Parathyroid adenoma (tissue), 2 donors: ENCODE measurements around the gene DTNA.

ENCODE experiments used
- H2AFZ ChIP-seq: fragments of 300-600 bp; sonication (generic); one replicate; pipeline ENCODE4 v1.7.0; 2017; ENCODE audit warnings: antibody characterized with exemption, mild to moderate bottlenecking
- H3K27ac ChIP-seq: fragments of 300-600 bp; sonication (generic); one replicate; pipeline ENCODE4 v1.7.0; 2017
- H3K27me3 ChIP-seq: fragments of 300-600 bp; sonication (generic); one replicate; pipeline ENCODE4 v1.7.0; 2017; ENCODE audit warnings: low read length; ENCODE audit not compliant: control insufficient read depth, insufficient read depth
- H3K36me3 ChIP-seq: fragments of 300-600 bp; sonication (generic); one replicate; pipeline ENCODE4 v1.7.0; 2017; ENCODE audit warnings: low read length; ENCODE audit not compliant: control insufficient read depth, insufficient read depth
- H3K4me1 ChIP-seq: fragments of 300-600 bp; sonication (generic); one replicate; pipeline ENCODE4 v1.7.0; 2017; ENCODE audit warnings: control low read depth
- H3K4me2 ChIP-seq: fragments of 300-600 bp; sonication (generic); one replicate; pipeline ENCODE4 v1.7.0; 2017; ENCODE audit warnings: low read length
- H3K4me3 ChIP-seq: fragments of 300-600 bp; sonication (generic); one replicate; pipeline ENCODE4 v1.7.0; 2017; ENCODE audit warnings: low read depth, low read length
- H3K79me2 ChIP-seq: fragments of 300-600 bp; sonication (generic); one replicate; pipeline ENCODE4 v1.7.0; 2017; ENCODE audit warnings: control low read depth
- H3K9ac ChIP-seq: fragments of 300-600 bp; sonication (generic); one replicate; pipeline ENCODE4 v1.7.0; 2017; ENCODE audit warnings: mild to moderate bottlenecking
- H3K9me3 ChIP-seq: fragments of 300-600 bp; sonication (generic); one replicate; pipeline ENCODE4 v1.7.0; 2017; ENCODE audit warnings: low read length; ENCODE audit not compliant: control insufficient read depth
- CTCF ChIP-seq: fragments of 300-600 bp; sonication (generic); IDR thresholded peaks from one replicate; pipeline ENCODE4 v1.7.0; 2017; ENCODE audit warnings: antibody characterized with exemption, mild to moderate bottlenecking
- donor health status: primary hyperparathyroidism.

The DTNA gene

GRCh38 chr18:34864836-34865497, 154.9 kb downstream of the DTNA start:
- no peaks in the 10 kb centered on the region for H3K79me2 ChIP-seq
- no peak for TF ChIP-seq CTCF
- H3K27ac ChIP-seq, result no peak overlapping the region
- H3K4me3 ChIP-seq, result no peak overlapping the region
- H3K4me2 ChIP-seq, result no peak overlapping the region
- no peaks in the 10 kb centered on the region for H3K27me3 ChIP-seq
- no peak overlapping the region for H2AFZ ChIP-seq
- no peaks in the 10 kb centered on the region for H3K4me1 ChIP-seq
- no peaks in the 10 kb centered on the region for H3K9me3 ChIP-seq
- no peak overlapping the region for H3K9ac ChIP-seq
- no peaks in the 10 kb centered on the region for H3K36me3 ChIP-seq

GRCh38 chr18:34866310-34866709, 156.2 kb downstream of the DTNA start:
- Histone ChIP-seq H2AFZ (no peak overlapping the region), H3K27ac (no peak overlapping the region), H3K4me1 (no peaks in the 10 kb centered on the region), H3K36me3 (no peaks in the 10 kb centered on the region), H3K4me2 (no peak overlapping the region), H3K79me2 (no peaks in the 10 kb centered on the region), H3K9me3 (no peaks in the 10 kb centered on the region), H3K27me3 (no peaks in the 10 kb centered on the region), H3K4me3 (no peak overlapping the region), H3K9ac (no peak overlapping the region)
- TF ChIP-seq CTCF, result no peak

- Histone ChIP-seq H3K79me2 (no peaks in the 10 kb centered on the region), H2AFZ (no peak overlapping the region), H3K9me3 (no peaks in the 10 kb centered on the region), H3K4me3 (no peak overlapping the region), H3K4me2 (no peak overlapping the region), H3K9ac (no peak overlapping the region), H3K27ac (no peak overlapping the region), H3K27me3 (no peaks in the 10 kb centered on the region), H3K36me3 (no peaks in the 10 kb centered on the region), H3K4me1 (no peaks in the 10 kb centered on the region)
- no peak for TF ChIP-seq CTCF
Observed at GRCh38 chr18:34866739-34867138, 156.6 kb downstream of the DTNA start.

GRCh38 chr18:34867520-34867919, 157.4 kb downstream of the DTNA start:
- no peaks in the 10 kb centered on the region for H3K9me3 ChIP-seq
- H3K27me3 ChIP-seq, result no peaks in the 10 kb centered on the region
- H3K36me3 ChIP-seq, result no peaks in the 10 kb centered on the region
- no peaks in the 10 kb centered on the region for H3K4me1 ChIP-seq
- H3K79me2 ChIP-seq, result no peaks in the 10 kb centered on the region
- H3K4me2 ChIP-seq, result no peak overlapping the region
- no peak overlapping the region for H3K4me3 ChIP-seq
- H2AFZ ChIP-seq, result no peak overlapping the region
- H3K9ac ChIP-seq, result no peak overlapping the region
- no peak for TF ChIP-seq CTCF
- no peak overlapping the region for H3K27ac ChIP-seq

GRCh38 chr18:34870555-34871310, 160.6 kb downstream of the DTNA start:
- no peak overlapping the region for H2AFZ ChIP-seq
- H3K27ac ChIP-seq, result no peak overlapping the region
- no peaks in the 10 kb centered on the region for H3K36me3 ChIP-seq
- H3K79me2 ChIP-seq, result no peaks in the 10 kb centered on the region
- no peaks in the 10 kb centered on the region for H3K4me1 ChIP-seq
- no peak overlapping the region for H3K4me3 ChIP-seq
- no peaks in the 10 kb centered on the region for H3K27me3 ChIP-seq
- H3K9me3 ChIP-seq, result no peaks in the 10 kb centered on the region
- H3K9ac ChIP-seq, result no peak overlapping the region
- no peak for TF ChIP-seq CTCF
- no peak overlapping the region for H3K4me2 ChIP-seq
